H9 (cell line): ENCODE data around the gene CLVS2. TPM values are rescaled to one million over a fixed set of nuclear protein-coding genes. Genes with fewer than 3 reads are reported as not detected.

Source experiments
- DNase-seq: peaks from one replicate; pipeline ENCODE4 v3.0.0-alpha.2; 2017
- H2AFZ ChIP-seq: one replicate; pipeline ENCODE4 v1.6.1; 2013; ENCODE audit warnings: mild to moderate bottlenecking, low read length, control low read depth, moderate library complexity
- H2AK5ac ChIP-seq: 2 replicates; pipeline ENCODE4 v1.6.1; 2013; ENCODE audit warnings: low read length, control low read depth, mixed read lengths; ENCODE audit not compliant: insufficient read length
- H2BK120ac ChIP-seq: one replicate; pipeline ENCODE4 v1.6.1; 2013; ENCODE audit warnings: low read depth, mild to moderate bottlenecking, low read length, control low read depth, inconsistent platforms; ENCODE audit not compliant: poor library complexity, severe bottlenecking
- H2BK12ac ChIP-seq: 2 replicates; pipeline ENCODE4 v1.6.1; 2013; ENCODE audit warnings: low read length, control low read depth, mixed read lengths, low read depth; ENCODE audit not compliant: insufficient read length
- H2BK15ac ChIP-seq: 2 replicates; pipeline ENCODE4 v1.6.1; 2013; ENCODE audit warnings: low read depth, low read length, control low read depth
- H2BK20ac ChIP-seq: one replicate; pipeline ENCODE4 v1.6.1; 2013; ENCODE audit warnings: low read depth, mild to moderate bottlenecking, low read length, control low read depth, inconsistent platforms; ENCODE audit not compliant: poor library complexity, severe bottlenecking
- H2BK5ac ChIP-seq: 2 replicates; pipeline ENCODE4 v1.6.1; 2013; ENCODE audit warnings: low read length, control low read depth, mixed read lengths; ENCODE audit not compliant: insufficient read length
- H3K14ac ChIP-seq: 2 replicates; pipeline ENCODE4 v1.6.1; 2013; ENCODE audit warnings: low read length, control low read depth; ENCODE audit not compliant: insufficient read depth
- H3K18ac ChIP-seq: 2 replicates; pipeline ENCODE4 v1.6.1; 2013; ENCODE audit warnings: low read depth, mild to moderate bottlenecking, mixed read lengths, low read length, control low read depth; ENCODE audit not compliant: insufficient read length
- H3K23ac ChIP-seq: 2 replicates; pipeline ENCODE4 v1.6.1; 2013; ENCODE audit warnings: low read length, control low read depth, mixed read lengths, low read depth; ENCODE audit not compliant: insufficient read length
- H3K23me2 ChIP-seq: 2 replicates; pipeline ENCODE4 v1.6.1; 2013; ENCODE audit warnings: low read depth, mild to moderate bottlenecking, mixed read lengths, low read length, control low read depth; ENCODE audit not compliant: insufficient read length, poor library complexity, severe bottlenecking
- H3K27ac ChIP-seq: 2 replicates; pipeline ENCODE4 v1.5.1; 2013; ENCODE audit warnings: low read length, control low read depth, mixed read lengths, low read depth; ENCODE audit not compliant: insufficient read length
- H3K27me3 ChIP-seq: 2 replicates; pipeline ENCODE4 v1.6.1; 2013; ENCODE audit warnings: low read length, control low read depth, inconsistent platforms; ENCODE audit not compliant: insufficient read depth
- H3K4ac ChIP-seq: 2 replicates; pipeline ENCODE4 v1.6.1; 2013; ENCODE audit warnings: low read depth, mild to moderate bottlenecking, control low read depth, inconsistent platforms, low read length, moderate library complexity
- H3K4me1 ChIP-seq: 2 replicates; pipeline ENCODE4 v1.6.1; 2013; ENCODE audit warnings: low read length, control low read depth, inconsistent platforms; ENCODE audit not compliant: insufficient read depth
- H3K4me2 ChIP-seq: 2 replicates; pipeline ENCODE4 v1.6.1; 2013; ENCODE audit warnings: low read length, control low read depth, mixed read lengths; ENCODE audit not compliant: insufficient read length, insufficient read depth
- H3K56ac ChIP-seq: 2 replicates; pipeline ENCODE4 v1.6.1; 2013; ENCODE audit warnings: low read depth, mild to moderate bottlenecking, mixed read lengths, low read length, control low read depth; ENCODE audit not compliant: insufficient read length
- H3K79me1 ChIP-seq: 2 replicates; pipeline ENCODE4 v1.6.1; 2013; ENCODE audit warnings: low read depth, mild to moderate bottlenecking, moderate library complexity, low read length, control low read depth, inconsistent platforms; ENCODE audit not compliant: insufficient read depth, poor library complexity, severe bottlenecking
- H3K79me2 ChIP-seq: 2 replicates; pipeline ENCODE4 v1.6.1; 2013; ENCODE audit warnings: low read length, control low read depth, inconsistent platforms; ENCODE audit not compliant: insufficient read depth
- H3K9ac ChIP-seq: 2 replicates; pipeline ENCODE4 v1.6.1; 2013; ENCODE audit warnings: low read length, control low read depth, mixed read lengths; ENCODE audit not compliant: insufficient read length; ENCODE audit errors: extremely low read depth
- H3K9me3 ChIP-seq: one replicate; pipeline ENCODE4 v1.6.1; 2013; ENCODE audit warnings: low read depth, low read length, inconsistent platforms; ENCODE audit not compliant: control insufficient read depth
- H3T11ph ChIP-seq: one replicate; pipeline ENCODE4 v1.6.1; 2013; ENCODE audit warnings: mild to moderate bottlenecking, low read length, control low read depth, inconsistent platforms
- H4K20me1 ChIP-seq: one replicate; pipeline ENCODE4 v1.6.1; 2013; ENCODE audit not compliant: control insufficient read depth, insufficient read length, insufficient read depth
- H4K5ac ChIP-seq: 2 replicates; pipeline ENCODE4 v1.6.1; 2013; ENCODE audit warnings: low read depth, mild to moderate bottlenecking, mixed read lengths, low read length, control low read depth; ENCODE audit not compliant: insufficient read length
- H4K8ac ChIP-seq: replicated peaks from 2 replicates; pipeline ENCODE4 v1.6.1; 2013; ENCODE audit warnings: low read length, control low read depth, mixed read lengths, low read depth; ENCODE audit not compliant: insufficient read length
- H4K91ac ChIP-seq: 2 replicates; pipeline ENCODE4 v1.6.1; 2013; ENCODE audit warnings: low read depth, mild to moderate bottlenecking, moderate library complexity, mixed read lengths, low read length, control low read depth; ENCODE audit not compliant: insufficient read length
- H3K27ac Mint-ChIP-seq, 3 experiments: 2 replicates in 2 of 3; 3 replicates in 1 of 3; pipeline ENCODE4 v1.8.0; 2020 to 2021; ENCODE audit warnings: mixed read lengths in 3 of 3, mild to moderate bottlenecking in 1 of 3, moderate library complexity in 1 of 3
- H3K27me3 Mint-ChIP-seq: 2 replicates; pipeline ENCODE4 v1.8.0; 2021; ENCODE audit warnings: low read depth, mild to moderate bottlenecking, moderate library complexity, mixed read lengths
- H3K36me3 Mint-ChIP-seq, 3 experiments: 2 replicates in 2 of 3; 3 replicates in 1 of 3; pipeline ENCODE4 v1.8.0; 2020 to 2021; ENCODE audit warnings: low read depth in 3 of 3, mixed read lengths in 3 of 3; ENCODE audit not compliant: insufficient read depth in 1 of 3
- H3K4me1 Mint-ChIP-seq, 2 experiments: 2 replicates each; pipeline ENCODE4 v1.8.0; 2020; ENCODE audit warnings: mixed read lengths in 2 of 2
- H3K4me3 Mint-ChIP-seq, 2 experiments: 2 replicates in 1 of 2; 3 replicates in 1 of 2; pipeline ENCODE4 v1.8.0; 2020 to 2021; ENCODE audit warnings: mild to moderate bottlenecking in 2 of 2, mixed read lengths in 2 of 2, moderate library complexity in 1 of 2
- H3K9me3 Mint-ChIP-seq, 2 experiments: 2 replicates in 1 of 2; 3 replicates in 1 of 2; pipeline ENCODE4 v1.8.0; 2020; ENCODE audit warnings: mild to moderate bottlenecking in 2 of 2, mixed read lengths in 2 of 2, moderate library complexity in 1 of 2
- CTCF ChIP-seq: fragments of 200-600 bp; sonication (generic); conservative IDR thresholded peaks from 3 replicates; pipeline ENCODE4 v1.8.0; 2021; ENCODE audit warnings: antibody characterized with exemption, mild to moderate bottlenecking
- WGBS: extraction: QIAGEN DNeasy Blood & Tissue Kit; methylation state at CpG from one replicate; pipeline ENCODE4 v1.1.7; 2013; ENCODE audit warnings: missing lambda C conversion rate, low lambda C conversion rate, mixed read lengths; ENCODE audit not compliant: insufficient read length; ENCODE audit errors: extremely low coverage; 5-methylcytosine and 5-hydroxymethylcytosine counted together
- total RNA-seq: library from RNA; stranded (reverse); gene quantifications from 2 replicates; pipeline ENCODE4 v1.2.1, GENCODE V29; 2021

CLVS2 gene
- total RNA-seq, 1 experiment from 2014 or later, result 0.26 TPM

DNA sequence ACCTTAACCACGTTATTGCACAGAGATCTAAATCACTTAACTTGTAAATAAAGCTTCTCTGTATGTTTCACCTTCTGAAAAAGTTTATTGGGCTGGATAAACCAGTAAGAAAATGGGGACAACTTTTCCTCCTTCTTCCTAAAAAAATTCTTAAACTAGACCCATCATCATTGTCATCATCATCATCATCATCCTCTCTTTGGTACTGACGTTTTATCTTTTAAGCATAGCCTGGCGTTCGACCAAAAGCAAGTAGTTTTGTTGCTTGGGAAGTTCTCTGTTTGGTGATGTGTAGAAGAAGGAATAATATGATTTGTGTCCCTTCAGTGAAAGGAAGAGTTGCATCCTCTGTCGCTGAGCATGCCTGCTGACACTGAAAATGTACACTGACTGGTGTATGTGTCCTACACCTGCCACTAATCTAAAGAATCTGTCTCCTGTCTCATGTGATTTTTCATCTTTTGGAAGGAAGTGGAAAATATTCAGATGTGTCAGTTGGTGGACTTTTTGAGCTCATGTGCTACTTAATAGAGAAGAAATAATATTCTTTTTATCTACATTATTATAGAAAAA, 2.5 kb downstream of the CLVS2 start:
- Histone ChIP-seq H3K79me2 (no peaks in the 10 kb centered on the region), H2AK5ac (no peak overlapping the region), H2BK15ac (no peak overlapping the region), H3K27ac (no peak overlapping the region), H3K18ac (no peak overlapping the region), H4K91ac (no peak overlapping the region), H4K8ac (no peak overlapping the region), H2BK12ac (no peak overlapping the region), H3K23me2 (peaks cover 14% of the 10 kb centered on the region), H3K56ac (no peak overlapping the region), H3K4ac (no peak overlapping the region), H2BK20ac (no peak overlapping the region), H3K23ac (no peak overlapping the region), H3T11ph (no peak overlapping the region), H3K9ac (no peak overlapping the region), H3K4me1 (no peaks in the 10 kb centered on the region), H3K9me3 (no peaks in the 10 kb centered on the region), H3K4me2 (no peak overlapping the region), H2BK5ac (no peak overlapping the region), H4K20me1 (peaks cover 5% of the 10 kb centered on the region), H3K27me3 (peaks cover 13% of the 10 kb centered on the region; the same call in 1 of the 2 replicates), H3K79me1 (no peaks in the 10 kb centered on the region), H2BK120ac (no peak overlapping the region), H3K14ac (no peak overlapping the region), H4K5ac (no peak overlapping the region), H2AFZ (no peak overlapping the region)
- no peak for TF ChIP-seq CTCF
- no CpG with 5 or more reads among the region's 5 CpGs for whole genome bisulfite sequencing
- DNase-seq, result no peak
- no peaks in the 10 kb centered on the region for H3K9me3 Mint-ChIP-seq
- H3K36me3 Mint-ChIP-seq, result no peaks in the 10 kb centered on the region
- peaks cover 70% of the 10 kb centered on the region for H3K27me3 Mint-ChIP-seq
- no peak overlapping the region for H3K27ac Mint-ChIP-seq
- peaks cover 10 to 18% of the 10 kb centered on the region in 2 experiments for H3K4me1 Mint-ChIP-seq
- no peak overlapping the region for H3K4me3 Mint-ChIP-seq
